D721Med (cell line): ENCODE results near the gene ARHGEF10L.

Experiments
- DNase-seq: peaks from one replicate; pipeline ENCODE4 v3.0.0; 2011; ENCODE audit warnings: low spot score; ENCODE audit not compliant: insufficient read length
- FAIRE-seq: peaks from 2 replicates; lab custom pipeline; 2011; peaks lifted over from hg19 to GRCh38; lab: Jason Lieb, UNC
- CTCF ChIP-seq: IDR thresholded peaks from 2 replicates; pipeline ENCODE4 v1.5.1; 2012; ENCODE audit warnings: mild to moderate bottlenecking, control low read depth; ENCODE audit not compliant: insufficient read depth; ENCODE audit errors: missing control alignments

Gene ARHGEF10L

GRCh38 chr1:17639703-17640340 lies 100.3 kb downstream of the ARHGEF10L start:
- DNase-seq, result no peak
- no peak for FAIRE-seq

GRCh38 chr1:17640393-17640792 lies 100.9 kb downstream of the ARHGEF10L start:
- FAIRE-seq, result no peak
- no peak for DNase-seq
- TF ChIP-seq CTCF, result no peak

More at GRCh38 chr1:17639703-17640340, 100.3 kb downstream of the ARHGEF10L start:
- TF ChIP-seq CTCF, result no peak

GRCh38 chr1:17640975-17641374 lies 101.5 kb downstream of the ARHGEF10L start:
- TF ChIP-seq CTCF, result no peak
- no peak for DNase-seq
- no peak for FAIRE-seq

- no peak for FAIRE-seq
- no peak for DNase-seq
- TF ChIP-seq CTCF, result no peak
Measured at GRCh38 chr1:17642169-17642568, 102.7 kb downstream of the ARHGEF10L start.

GRCh38 chr1:17642943-17643342 lies 103.4 kb downstream of the ARHGEF10L start:
- DNase-seq (no peak), FAIRE-seq (no peak)
- TF ChIP-seq CTCF, result no peak

- TF ChIP-seq CTCF, result no peak
- no peak for FAIRE-seq
Measured at GRCh38 chr1:17643861-17644703, 104.6 kb downstream of the ARHGEF10L start.

More at GRCh38 chr1:17643861-17644703, 104.6 kb downstream of the ARHGEF10L start:
- DNase-seq, result no peak
